Panc1 (cell line): ENCODE results near the gene PF4V1. TPM values are rescaled to one million over a fixed set of nuclear protein-coding genes. Genes with fewer than 3 reads are reported as not detected.
"Not testable (repeated sequence)": the region's sequence is repeated elsewhere in the genome, so short reads cannot be mapped to it uniquely, and the experiment has no call there.

Experiments
- ATAC-seq: fragments of 200-7000 bp; cut with Tn5 transposase; 2 replicates; pipeline ENCODE4 v1.9.1; 2020; ENCODE audit warnings: mild to moderate bottlenecking, moderate library complexity
- BruUV-seq: library from RNA; stranded (reverse); fragments of 400-500 nt; replicated peaks from 2 replicates; lab custom pipeline; 2021; lab: Mats Ljungman, UMichigan
- CTCF ChIA-PET: fragments of 300-600 bp; sonication (Branson Sonifier 250); formaldehyde crosslinking; loops from one replicate; lab custom pipeline; 2022; ENCODE audit warnings: antibody characterized with exemption; lab: Charles Lee
- POLR2A ChIA-PET: fragments of 300-600 bp; sonication (Branson Sonifier 250); formaldehyde crosslinking; loops from one replicate; lab custom pipeline; 2022; ENCODE audit warnings: antibody characterized with exemption; lab: Charles Lee
- DNase-seq: peaks from one replicate; pipeline ENCODE4 v3.0.0-alpha.2; 2010; ENCODE audit warnings: low read depth, low spot score
- H3K27ac ChIP-seq: 2 replicates; pipeline ENCODE4 v1.5.1; 2011; ENCODE audit warnings: mild to moderate bottlenecking, low read length, inconsistent platforms
- H3K27me3 ChIP-seq: fragments of 200-500 bp; sonication (Bioruptor generic); 2 replicates; pipeline ENCODE4 v1.6.0; 2014; ENCODE audit warnings: low read length, inconsistent platforms; ENCODE audit not compliant: control insufficient read depth, insufficient read depth
- H3K36me3 ChIP-seq: fragments of 200-500 bp; sonication (Bioruptor generic); 2 replicates; pipeline ENCODE4 v1.5.1; 2014; ENCODE audit warnings: inconsistent platforms, mild to moderate bottlenecking, low read length, moderate library complexity; ENCODE audit not compliant: control insufficient read depth, insufficient read depth
- H3K4me1 ChIP-seq: 2 replicates; pipeline ENCODE4 v1.5.1; 2011; ENCODE audit warnings: inconsistent platforms, mild to moderate bottlenecking, low read length, moderate library complexity; ENCODE audit not compliant: control insufficient read depth, insufficient read depth
- H3K4me3 ChIP-seq, 2 experiments: 2 replicates each; pipeline ENCODE4 v1.5.1; 2011 to 2012; ENCODE audit warnings: low read depth in 2 of 2, low read length in 2 of 2, mild to moderate bottlenecking in 2 of 2, inconsistent platforms in 1 of 2, moderate library complexity in 1 of 2
- H3K9me3 ChIP-seq: fragments of 200-500 bp; sonication (Bioruptor generic); 2 replicates; pipeline ENCODE4 v1.5.1; 2014; ENCODE audit warnings: low read depth, mild to moderate bottlenecking, inconsistent platforms, low read length, moderate library complexity; ENCODE audit not compliant: control insufficient read depth, insufficient read depth
- POLR2AphosphoS5 ChIP-seq: IDR thresholded peaks from 2 replicates; pipeline ENCODE4 v1.6.1; 2012; ENCODE audit warnings: mild to moderate bottlenecking, low read depth, low read length, moderate library complexity
- SIN3A ChIP-seq: IDR thresholded peaks from 2 replicates; pipeline ENCODE4 v1.6.1; 2012; ENCODE audit warnings: low read depth, mild to moderate bottlenecking, low read length, moderate library complexity, borderline replicate concordance; ENCODE audit not compliant: insufficient read depth
- TCF7L2 ChIP-seq: IDR thresholded peaks from 2 replicates; pipeline ENCODE4 v1.6.1; 2011; ENCODE audit warnings: mild to moderate bottlenecking, low read depth, low read length, inconsistent platforms
- in situ Hi-C: cut with HindIII; loops from 2 replicates; pipeline ENCODE4 v1.10.0; 2016; ENCODE audit warnings: low sequenced_read_pairs, low pct_unique_long_range_greater_than_20kb
- intact Hi-C: fragments of 100-400 bp; cut with micrococcal nuclease; formaldehyde crosslinking; loops from one replicate; pipeline ENCODE4 v1.10.0; 2022; ENCODE audit not compliant: unreplicated experiment
- total RNA-seq: library from RNA; stranded (reverse); gene quantifications from one replicate; pipeline ENCODE4 v1.2.1, GENCODE V29; 2021; ENCODE audit not compliant: unreplicated experiment
- TF ChIP-seq, protein P1 (sequence below): fragments of 450-650 bp; IDR thresholded peaks from 2 replicates; pipeline ENCODE4 v1.5.1; 2017; ENCODE audit warnings: mild to moderate bottlenecking
- TF ChIP-seq, protein P2 (sequence below), 2 experiments: IDR thresholded peaks; 2 replicates each; pipeline ENCODE4 v1.6.1; 2011 to 2012; ENCODE audit warnings: low read depth in 2 of 2, control low read depth in 1 of 2, low read length in 1 of 2, mild to moderate bottlenecking in 1 of 2, moderate library complexity in 1 of 2; ENCODE audit not compliant: insufficient read depth in 1 of 2

Gene PF4V1
- total RNA-seq, 1 experiment from 2014 or later = 0.51 TPM

DNA sequence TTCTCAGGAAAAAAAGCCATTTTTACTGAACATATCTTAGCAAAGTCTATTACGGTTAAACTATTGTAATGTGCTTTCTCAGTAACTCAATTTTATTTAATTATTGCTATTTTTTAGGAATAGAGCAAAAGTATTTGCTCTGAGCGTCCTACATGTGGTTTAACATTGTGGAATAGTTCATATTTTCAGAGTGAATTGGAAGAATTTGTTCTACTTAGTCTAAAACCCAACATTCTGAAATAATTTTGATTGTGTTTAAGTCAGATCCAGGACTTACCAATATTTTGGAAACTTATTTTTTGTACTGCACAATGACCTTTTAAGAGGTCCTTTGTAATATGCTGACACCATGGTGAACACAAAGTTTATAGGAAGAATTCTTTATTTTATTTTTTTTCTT lies 43.3 kb downstream of the PF4V1 start:
- TF ChIP-seq, protein P1, sequence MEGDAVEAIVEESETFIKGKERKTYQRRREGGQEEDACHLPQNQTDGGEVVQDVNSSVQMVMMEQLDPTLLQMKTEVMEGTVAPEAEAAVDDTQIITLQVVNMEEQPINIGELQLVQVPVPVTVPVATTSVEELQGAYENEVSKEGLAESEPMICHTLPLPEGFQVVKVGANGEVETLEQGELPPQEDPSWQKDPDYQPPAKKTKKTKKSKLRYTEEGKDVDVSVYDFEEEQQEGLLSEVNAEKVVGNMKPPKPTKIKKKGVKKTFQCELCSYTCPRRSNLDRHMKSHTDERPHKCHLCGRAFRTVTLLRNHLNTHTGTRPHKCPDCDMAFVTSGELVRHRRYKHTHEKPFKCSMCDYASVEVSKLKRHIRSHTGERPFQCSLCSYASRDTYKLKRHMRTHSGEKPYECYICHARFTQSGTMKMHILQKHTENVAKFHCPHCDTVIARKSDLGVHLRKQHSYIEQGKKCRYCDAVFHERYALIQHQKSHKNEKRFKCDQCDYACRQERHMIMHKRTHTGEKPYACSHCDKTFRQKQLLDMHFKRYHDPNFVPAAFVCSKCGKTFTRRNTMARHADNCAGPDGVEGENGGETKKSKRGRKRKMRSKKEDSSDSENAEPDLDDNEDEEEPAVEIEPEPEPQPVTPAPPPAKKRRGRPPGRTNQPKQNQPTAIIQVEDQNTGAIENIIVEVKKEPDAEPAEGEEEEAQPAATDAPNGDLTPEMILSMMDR = no peak
- TF ChIP-seq SIN3A (no peak), TCF7L2 (no peak)
- TF ChIP-seq, protein P2, sequence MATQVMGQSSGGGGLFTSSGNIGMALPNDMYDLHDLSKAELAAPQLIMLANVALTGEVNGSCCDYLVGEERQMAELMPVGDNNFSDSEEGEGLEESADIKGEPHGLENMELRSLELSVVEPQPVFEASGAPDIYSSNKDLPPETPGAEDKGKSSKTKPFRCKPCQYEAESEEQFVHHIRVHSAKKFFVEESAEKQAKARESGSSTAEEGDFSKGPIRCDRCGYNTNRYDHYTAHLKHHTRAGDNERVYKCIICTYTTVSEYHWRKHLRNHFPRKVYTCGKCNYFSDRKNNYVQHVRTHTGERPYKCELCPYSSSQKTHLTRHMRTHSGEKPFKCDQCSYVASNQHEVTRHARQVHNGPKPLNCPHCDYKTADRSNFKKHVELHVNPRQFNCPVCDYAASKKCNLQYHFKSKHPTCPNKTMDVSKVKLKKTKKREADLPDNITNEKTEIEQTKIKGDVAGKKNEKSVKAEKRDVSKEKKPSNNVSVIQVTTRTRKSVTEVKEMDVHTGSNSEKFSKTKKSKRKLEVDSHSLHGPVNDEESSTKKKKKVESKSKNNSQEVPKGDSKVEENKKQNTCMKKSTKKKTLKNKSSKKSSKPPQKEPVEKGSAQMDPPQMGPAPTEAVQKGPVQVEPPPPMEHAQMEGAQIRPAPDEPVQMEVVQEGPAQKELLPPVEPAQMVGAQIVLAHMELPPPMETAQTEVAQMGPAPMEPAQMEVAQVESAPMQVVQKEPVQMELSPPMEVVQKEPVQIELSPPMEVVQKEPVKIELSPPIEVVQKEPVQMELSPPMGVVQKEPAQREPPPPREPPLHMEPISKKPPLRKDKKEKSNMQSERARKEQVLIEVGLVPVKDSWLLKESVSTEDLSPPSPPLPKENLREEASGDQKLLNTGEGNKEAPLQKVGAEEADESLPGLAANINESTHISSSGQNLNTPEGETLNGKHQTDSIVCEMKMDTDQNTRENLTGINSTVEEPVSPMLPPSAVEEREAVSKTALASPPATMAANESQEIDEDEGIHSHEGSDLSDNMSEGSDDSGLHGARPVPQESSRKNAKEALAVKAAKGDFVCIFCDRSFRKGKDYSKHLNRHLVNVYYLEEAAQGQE (IDR thresholded peaks at IDR 0.05; ENCODE audit: insufficient read depth in 1 of 2, low read depth in 2 of 2, low read length in 1 of 2) = no peak
- H3K36me3 ChIP-seq = no peaks in the 10 kb centered on the region
- H3K9me3 ChIP-seq = no peaks in the 10 kb centered on the region
- ATAC-seq (no peak), DNase-seq (no peak)
- in situ Hi-C loops = no loop called here
- H3K27ac ChIP-seq = no peak overlapping the region
- intact Hi-C loops = no loop called here
- H3K4me1 ChIP-seq = no peaks in the 10 kb centered on the region
- H3K4me3 ChIP-seq = no peak overlapping the region
- H3K27me3 ChIP-seq = no peaks in the 10 kb centered on the region
- ChIA-PET POLR2A (no interaction called here), CTCF (no interaction called here)
- BruUV-seq = no TSS peak

DNA sequence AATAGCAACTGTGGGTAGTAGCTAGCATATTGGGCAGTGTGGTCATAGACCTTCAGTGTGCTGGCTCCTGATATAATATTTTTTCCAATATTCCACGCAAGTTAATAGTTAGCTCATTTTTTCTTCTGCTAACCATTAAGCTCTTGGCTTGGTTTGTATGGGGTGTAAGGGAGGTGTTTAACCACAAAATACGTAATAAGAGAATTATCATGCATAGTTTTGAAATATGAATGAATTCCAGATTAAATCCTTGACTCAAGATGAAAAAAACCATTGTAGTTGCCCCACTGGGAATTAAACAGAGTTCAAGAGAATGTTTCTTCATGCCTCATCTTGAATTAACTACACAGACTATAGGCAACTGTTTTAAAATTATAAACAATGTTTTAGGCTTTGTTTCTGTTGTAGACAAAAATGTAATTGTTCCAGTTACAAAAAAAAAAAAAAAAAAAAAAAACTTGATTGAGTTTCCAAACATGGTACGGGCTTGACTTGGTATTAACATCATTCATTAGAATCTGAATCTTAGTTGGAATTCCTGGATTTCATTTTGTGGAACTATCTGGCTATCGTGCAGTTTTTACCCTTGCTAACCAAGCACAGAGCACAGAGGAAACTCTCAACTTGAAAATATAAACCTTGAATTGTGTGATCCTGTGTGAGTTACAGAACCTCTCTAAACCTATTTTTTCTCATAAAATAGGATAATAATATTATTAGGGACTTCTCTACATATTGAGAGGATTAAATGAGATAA lies 44.5 kb downstream of the PF4V1 start:
- no peak overlapping the region for H3K27ac ChIP-seq
- H3K36me3 ChIP-seq = no peaks in the 10 kb centered on the region
- in situ Hi-C loops = no loop called here
- BruUV-seq = no TSS peak
- no peak overlapping the region for H3K4me3 ChIP-seq
- ATAC-seq (no peak), DNase-seq (no peak)
- H3K4me1 ChIP-seq = no peaks in the 10 kb centered on the region
- TF ChIP-seq SIN3A (no peak), POLR2AphosphoS5 (no peak), TCF7L2 (no peak)
- TF ChIP-seq, protein P1 = no peak
- TF ChIP-seq, protein P2 (IDR thresholded peaks at IDR 0.05; ENCODE audit: insufficient read depth in 1 of 2, low read depth in 2 of 2, low read length in 1 of 2) = no peak
- H3K27me3 ChIP-seq = no peaks in the 10 kb centered on the region
- intact Hi-C loops = no loop called here
- H3K9me3 ChIP-seq = no peaks in the 10 kb centered on the region
- POLR2A ChIA-PET = no interaction called here
- CTCF ChIA-PET = no interaction called here

DNA sequence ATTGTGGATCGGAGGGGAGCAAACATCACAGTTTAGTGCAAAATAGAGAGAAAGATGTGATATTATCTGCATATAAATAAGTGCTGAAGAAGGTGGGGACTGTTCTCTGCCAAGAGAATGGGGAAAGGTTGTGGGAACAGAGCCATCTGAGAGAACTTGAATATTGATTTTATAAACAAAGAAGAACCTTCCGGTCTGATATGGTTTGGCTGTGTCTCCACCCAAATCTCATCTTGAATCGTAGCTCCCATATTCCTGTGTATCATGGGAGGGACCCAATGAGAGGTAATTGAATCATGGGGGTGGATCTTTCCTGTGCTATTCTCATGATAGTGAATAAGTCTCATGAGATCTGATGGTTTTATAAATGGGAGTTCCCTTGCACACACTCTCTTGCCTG lies 46.2 kb downstream of the PF4V1 start:
- H3K27me3 ChIP-seq, DNase-seq, H3K27ac ChIP-seq, H3K9me3 ChIP-seq, BruUV-seq, H3K36me3 ChIP-seq, H3K4me1 ChIP-seq, intact Hi-C loops, in situ Hi-C loops, POLR2A ChIA-PET, H3K4me3 ChIP-seq, CTCF ChIA-PET, ATAC-seq: not testable (repeated sequence)
